IMR-90 (cell line): ENCODE data around the gene NEDD4L. TPM values are rescaled to one million over a fixed set of nuclear protein-coding genes. Genes with fewer than 3 reads are reported as not detected.

Experiments
- ATAC-seq: fragments of 200-7000 bp; cut with Tn5 transposase; 2 replicates; pipeline ENCODE4 v1.9.1; 2020; ENCODE audit warnings: low read depth, mild to moderate bottlenecking, moderate library complexity
- BruUV-seq: library from RNA; stranded (reverse); fragments of 400-500 nt; replicated peaks from 2 replicates; lab custom pipeline; 2021; lab: Mats Ljungman, UMichigan
- CTCF ChIA-PET: fragments of 300-600 bp; formaldehyde crosslinking; extraction: SDS; loops from one replicate; lab custom pipeline; 2021; ENCODE audit warnings: antibody characterized with exemption; lab: Yijun Ruan, JAX
- POLR2A ChIA-PET: fragments of 300-600 bp; sonication (Branson Sonifier 250); formaldehyde crosslinking; loops from one replicate; lab custom pipeline; 2022; ENCODE audit warnings: antibody characterized with exemption; ENCODE audit not compliant: unreplicated experiment; lab: Charles Lee
- DNase-seq: peaks from one replicate; pipeline ENCODE4 v3.0.0; 2013
- H2AFZ ChIP-seq: replicated peaks from 2 replicates; pipeline ENCODE3; 2013; ENCODE audit warnings: low read length, mild to moderate bottlenecking; ENCODE audit not compliant: poor library complexity
- H2AK5ac ChIP-seq: 2 replicates; pipeline ENCODE4 v1.6.1; 2013; ENCODE audit warnings: low read depth, low read length, inconsistent platforms
- H2AK9ac ChIP-seq: replicated peaks from 2 replicates; pipeline ENCODE3; 2013; ENCODE audit warnings: mild to moderate bottlenecking, low read depth, low read length, moderate library complexity; ENCODE audit not compliant: poor library complexity
- H2BK120ac ChIP-seq: 2 replicates; pipeline ENCODE4 v1.6.1; 2013; ENCODE audit warnings: low read depth, low read length, inconsistent platforms
- H2BK15ac ChIP-seq: 3 replicates; pipeline ENCODE4 v1.6.1; 2013; ENCODE audit warnings: low read depth, low read length, inconsistent platforms
- H2BK20ac ChIP-seq: 2 replicates; pipeline ENCODE4 v1.6.1; 2013; ENCODE audit warnings: low read depth, mild to moderate bottlenecking, inconsistent platforms, low read length, moderate library complexity
- H2BK5ac ChIP-seq: 2 replicates; pipeline ENCODE4 v1.6.1; 2013; ENCODE audit warnings: mild to moderate bottlenecking, low read depth, low read length, inconsistent platforms; ENCODE audit not compliant: poor library complexity, severe bottlenecking
- H3K14ac ChIP-seq: replicated peaks from 2 replicates; pipeline ENCODE4 v1.6.1; 2013; ENCODE audit warnings: low read depth, low read length, inconsistent platforms
- H3K18ac ChIP-seq: 2 replicates; pipeline ENCODE4 v1.6.1; 2013; ENCODE audit warnings: low read depth, low read length, control low read depth
- H3K23ac ChIP-seq: 2 replicates; pipeline ENCODE4 v1.6.1; 2013; ENCODE audit warnings: low read depth, low read length, inconsistent platforms
- H3K27ac ChIP-seq: 2 replicates; pipeline ENCODE4 v1.5.1; 2013; ENCODE audit warnings: mild to moderate bottlenecking, control low read depth, low read length; ENCODE audit not compliant: insufficient read depth
- H3K27me3 ChIP-seq: 2 replicates; pipeline ENCODE4 v1.6.1; 2013; ENCODE audit warnings: low read length; ENCODE audit not compliant: control insufficient read depth, insufficient read depth
- H3K36me3 ChIP-seq: 2 replicates; pipeline ENCODE4 v1.6.1; 2013; ENCODE audit warnings: low read length, mixed read lengths; ENCODE audit not compliant: control insufficient read depth, insufficient read depth
- H3K4ac ChIP-seq: 2 replicates; pipeline ENCODE4 v1.6.1; 2013; ENCODE audit warnings: low read depth, low read length, inconsistent platforms
- H3K4me1 ChIP-seq: 2 replicates; pipeline ENCODE4 v1.6.1; 2013; ENCODE audit warnings: low read length, mixed read lengths; ENCODE audit not compliant: control insufficient read depth, insufficient read depth
- H3K4me2 ChIP-seq: 2 replicates; pipeline ENCODE4 v1.6.1; 2013; ENCODE audit warnings: low read depth, mild to moderate bottlenecking, control low read depth, low read length, moderate library complexity
- H3K4me3 ChIP-seq: 2 replicates; pipeline ENCODE4 v1.5.1; 2013; ENCODE audit warnings: low read depth, mild to moderate bottlenecking, control low read depth, low read length, moderate library complexity; ENCODE audit not compliant: insufficient read depth
- H3K56ac ChIP-seq: 2 replicates; pipeline ENCODE4 v1.6.1; 2013; ENCODE audit warnings: low read length, inconsistent platforms; ENCODE audit not compliant: insufficient read depth; ENCODE audit errors: extremely low read depth
- H3K79me1 ChIP-seq, 2 experiments: 2 replicates each; pipeline ENCODE4 v1.6.1; 2013; ENCODE audit warnings: low read length in 2 of 2, inconsistent platforms in 1 of 2, low read depth in 1 of 2
- H3K9ac ChIP-seq: 2 replicates; pipeline ENCODE4 v1.6.1; 2013; ENCODE audit warnings: low read depth, low read length, control low read depth
- H3K9me1 ChIP-seq: 2 replicates; pipeline ENCODE4 v1.6.1; 2013; ENCODE audit warnings: low read length, inconsistent platforms; ENCODE audit not compliant: insufficient read depth
- H3K9me3 ChIP-seq: 2 replicates; pipeline ENCODE4 v1.6.1; 2013; ENCODE audit warnings: low read length; ENCODE audit not compliant: control insufficient read depth, insufficient read depth
- H4K20me1 ChIP-seq: 2 replicates; pipeline ENCODE4 v1.6.1; 2013; ENCODE audit warnings: low read length, inconsistent platforms; ENCODE audit not compliant: insufficient read depth
- H4K5ac ChIP-seq: 2 replicates; pipeline ENCODE4 v1.6.1; 2013; ENCODE audit warnings: mild to moderate bottlenecking, low read depth, low read length, control low read depth
- H4K8ac ChIP-seq, 2 experiments: 2 replicates each; pipeline ENCODE4 v1.6.1; 2013; ENCODE audit warnings: low read depth in 2 of 2, low read length in 2 of 2, control low read depth in 1 of 2, inconsistent platforms in 1 of 2
- H4K91ac ChIP-seq: 2 replicates; pipeline ENCODE4 v1.6.1; 2013; ENCODE audit warnings: low read depth, low read length, inconsistent platforms; ENCODE audit not compliant: insufficient read depth
- BHLHE40 ChIP-seq: fragments of 150-350 bp; IDR thresholded peaks from 2 replicates; pipeline ENCODE4 v1.6.1; 2016; ENCODE audit warnings: mild to moderate bottlenecking, low read depth, low read length
- CEBPB ChIP-seq: IDR thresholded peaks from 2 replicates; pipeline ENCODE4 v1.6.1; 2012; ENCODE audit warnings: low read depth, low read length, improper control_type of control experiment
- CHD1 ChIP-seq: IDR thresholded peaks from 2 replicates; pipeline ENCODE4 v1.6.1; 2012; ENCODE audit warnings: low read depth, low read length, improper control_type of control experiment
- ELK1 ChIP-seq: fragments of 150-350 bp; IDR thresholded peaks from 2 replicates; pipeline ENCODE4 v1.6.1; 2016; ENCODE audit warnings: low read depth, mild to moderate bottlenecking, low read length, moderate library complexity, borderline replicate concordance
- FOS ChIP-seq: fragments of 150-350 bp; IDR thresholded peaks from 2 replicates; pipeline ENCODE4 v1.6.1; 2016; ENCODE audit warnings: low read depth, low read length
- MAFK ChIP-seq: IDR thresholded peaks from 2 replicates; pipeline ENCODE4 v1.6.1; 2012; ENCODE audit warnings: low read depth, low read length, improper control_type of control experiment
- MAZ ChIP-seq: IDR thresholded peaks from 2 replicates; pipeline ENCODE4 v1.6.1; 2012; ENCODE audit warnings: low read depth, mild to moderate bottlenecking, low read length, improper control_type of control experiment, moderate library complexity, borderline replicate concordance
- MXI1 ChIP-seq: IDR thresholded peaks from 2 replicates; pipeline ENCODE4 v1.6.1; 2012; ENCODE audit warnings: low read depth, mild to moderate bottlenecking, low read length, moderate library complexity, borderline replicate concordance
- NFE2L2 ChIP-seq: fragments of 150-350 bp; IDR thresholded peaks from 2 replicates; pipeline ENCODE4 v1.6.1; 2016; ENCODE audit warnings: low read depth, mild to moderate bottlenecking, low read length
- POLR2A ChIP-seq: IDR thresholded peaks from 2 replicates; pipeline ENCODE4 v1.6.1; 2012; ENCODE audit warnings: mild to moderate bottlenecking, low read depth, low read length
- RAD21 ChIP-seq: IDR thresholded peaks from 2 replicates; pipeline ENCODE4 v1.6.1; 2012; ENCODE audit warnings: low read length, improper control_type of control experiment
- RCOR1 ChIP-seq: IDR thresholded peaks from 2 replicates; pipeline ENCODE4 v1.6.1; 2012; ENCODE audit warnings: mild to moderate bottlenecking, low read length, improper control_type of control experiment; ENCODE audit not compliant: insufficient replicate concordance
- RFX5 ChIP-seq: IDR thresholded peaks from 2 replicates; pipeline ENCODE4 v1.8.0; 2012; ENCODE audit warnings: low read depth, mild to moderate bottlenecking, low read length, moderate library complexity
- SMC3 ChIP-seq: fragments of 150-350 bp; IDR thresholded peaks from 2 replicates; pipeline ENCODE4 v1.6.1; 2016; ENCODE audit warnings: low read depth, mild to moderate bottlenecking, antibody characterized with exemption, low read length, moderate library complexity
- USF2 ChIP-seq: fragments of 150-350 bp; IDR thresholded peaks from 2 replicates; pipeline ENCODE4 v1.6.1; 2017; ENCODE audit warnings: mild to moderate bottlenecking, antibody characterized with exemption, low read length, low read depth
- WGBS, 2 experiments: methylation state at CpG; one replicate each; pipeline versions ENCODE4 v1.1.5 to v1.1.7; 2013; ENCODE audit warnings: missing lambda C conversion rate in 2 of 2; ENCODE audit not compliant: insufficient read length in 1 of 2; ENCODE audit errors: extremely low coverage in 2 of 2; 5-methylcytosine and 5-hydroxymethylcytosine counted together
- dilution Hi-C: fragments of 300-500 bp; cut with HindIII; formaldehyde crosslinking; loops from one replicate; pipeline ENCODE4 v1.14.3; 2018; ENCODE audit warnings: low sequenced_read_pairs; ENCODE audit not compliant: unreplicated experiment
- in situ Hi-C: fragments of 300-500 bp; cut with MboI; formaldehyde crosslinking; loops from 3 replicates; pipeline ENCODE4 v1.14.3; 2019; ENCODE audit warnings: low sequenced_read_pairs, inconsistent platforms, mixed read lengths
- intact Hi-C: fragments of 100-400 bp; cut with micrococcal nuclease; formaldehyde crosslinking; loops from 2 replicates; pipeline ENCODE4 v1.10.0; 2022
- polyA plus RNA-seq, 3 experiments: library from polyadenylated mRNA; depleted of rRNA; stranded (reverse); fragments of >200 nt; gene quantifications; 2 replicates each; pipeline ENCODE4 v1.2.3, GENCODE V29; 2012; ENCODE audit warnings: low replicate concordance in 1 of 3
- total RNA-seq: library from RNA; depleted of rRNA; stranded (reverse); fragments of >200 nt; gene quantifications from 2 replicates; pipeline ENCODE4 v1.2.3, GENCODE V29; 2012
- TF ChIP-seq, protein P1 (sequence below): conservative IDR thresholded peaks from 2 replicates; pipeline ENCODE4 v1.5.1; 2012; ENCODE audit warnings: mild to moderate bottlenecking, low read depth, low read length, improper control_type of control experiment

The NEDD4L gene
- total and polyA plus RNA-seq, 2 of the 4 experiments (the other 2 are of a cell fraction), result 10.0 to 10.9 TPM

GRCh38 chr18:58354051-58354450, 310.0 kb downstream of the NEDD4L start:
- H4K91ac ChIP-seq, result no peak overlapping the region

More at GRCh38 chr18:58354051-58354450, 310.0 kb downstream of the NEDD4L start:
- H4K20me1 ChIP-seq, result no peaks in the 10 kb centered on the region
- in situ Hi-C loops, result no loop called here
- no peak overlapping the region for H3K56ac ChIP-seq
- no peak overlapping the region for H4K8ac ChIP-seq
- TF ChIP-seq BHLHE40, result no peak
- TF ChIP-seq, protein P1, sequence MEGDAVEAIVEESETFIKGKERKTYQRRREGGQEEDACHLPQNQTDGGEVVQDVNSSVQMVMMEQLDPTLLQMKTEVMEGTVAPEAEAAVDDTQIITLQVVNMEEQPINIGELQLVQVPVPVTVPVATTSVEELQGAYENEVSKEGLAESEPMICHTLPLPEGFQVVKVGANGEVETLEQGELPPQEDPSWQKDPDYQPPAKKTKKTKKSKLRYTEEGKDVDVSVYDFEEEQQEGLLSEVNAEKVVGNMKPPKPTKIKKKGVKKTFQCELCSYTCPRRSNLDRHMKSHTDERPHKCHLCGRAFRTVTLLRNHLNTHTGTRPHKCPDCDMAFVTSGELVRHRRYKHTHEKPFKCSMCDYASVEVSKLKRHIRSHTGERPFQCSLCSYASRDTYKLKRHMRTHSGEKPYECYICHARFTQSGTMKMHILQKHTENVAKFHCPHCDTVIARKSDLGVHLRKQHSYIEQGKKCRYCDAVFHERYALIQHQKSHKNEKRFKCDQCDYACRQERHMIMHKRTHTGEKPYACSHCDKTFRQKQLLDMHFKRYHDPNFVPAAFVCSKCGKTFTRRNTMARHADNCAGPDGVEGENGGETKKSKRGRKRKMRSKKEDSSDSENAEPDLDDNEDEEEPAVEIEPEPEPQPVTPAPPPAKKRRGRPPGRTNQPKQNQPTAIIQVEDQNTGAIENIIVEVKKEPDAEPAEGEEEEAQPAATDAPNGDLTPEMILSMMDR, result no peak
- TF ChIP-seq MAFK, result no peak
- TF ChIP-seq RFX5, result no peak
- TF ChIP-seq CEBPB, result no peak
- TF ChIP-seq USF2, result no peak
- TF ChIP-seq CHD1, result no peak
- no peak for TF ChIP-seq RCOR1
- no peak for TF ChIP-seq RAD21
- no peak for TF ChIP-seq POLR2A
- TF ChIP-seq FOS, result no peak
- no peak for TF ChIP-seq MAZ
- no peak for TF ChIP-seq SMC3
- no peak for TF ChIP-seq ELK1
- no peak for TF ChIP-seq NFE2L2
- no peak for TF ChIP-seq MXI1
- H3K4me1 ChIP-seq, result no peaks in the 10 kb centered on the region
- H2BK120ac ChIP-seq, result no peak overlapping the region
- H2BK15ac ChIP-seq, result no peak overlapping the region
- no peak overlapping the region for H3K4me2 ChIP-seq
- H3K9ac ChIP-seq, result no peak overlapping the region
- H3K4me3 ChIP-seq, result no peak overlapping the region
- no peak overlapping the region for H3K23ac ChIP-seq
- no peak overlapping the region for H2BK20ac ChIP-seq
- H3K79me1 ChIP-seq, result no peaks in the 10 kb centered on the region
- H3K14ac ChIP-seq, result no peak overlapping the region
- dilution Hi-C loops, result no loop called here
- H3K36me3 ChIP-seq, result no peaks in the 10 kb centered on the region; the same call in 1 of the 2 replicates
- ChIA-PET CTCF (interaction anchor here (0.9 kb wide), 1 partner anchor 9 kb away, joined by 3 read pairs; no protein-coding TSS in a partner anchor), POLR2A (interaction anchor here (0.5 kb wide), 1 partner anchor 166 kb away, joined by 3 read pairs; no protein-coding TSS in a partner anchor)
- H2AFZ ChIP-seq, result no peak overlapping the region
- WGBS, 2 experiments, result no CpG with 5 or more reads among the region's 4 CpGs
- no peak overlapping the region for H3K4ac ChIP-seq
- ATAC-seq (no peak), DNase-seq (no peak)
- H3K9me1 ChIP-seq, result no peaks in the 10 kb centered on the region
- no peak overlapping the region for H2AK9ac ChIP-seq
- H3K27me3 ChIP-seq, result no peaks in the 10 kb centered on the region
- H2AK5ac ChIP-seq, result no peak overlapping the region
- H4K5ac ChIP-seq, result no peak overlapping the region
- intact Hi-C loops, result no loop called here
- no peaks in the 10 kb centered on the region for H3K9me3 ChIP-seq
- H3K27ac ChIP-seq, result no peak overlapping the region
- BruUV-seq, result no TSS peak
- H2BK5ac ChIP-seq, result no peak overlapping the region
- no peak overlapping the region for H3K18ac ChIP-seq
